Placental epithelial cell (primary cell): ENCODE results near the gene OR4N5. TPM values are rescaled to one million over a fixed set of nuclear protein-coding genes. Genes with fewer than 3 reads are reported as not detected.

Experiments
- small RNA-seq: library from RNA; depleted of rRNA; stranded (forward); fragments of <200 nt; gene quantifications from one replicate; pipeline ENCODE3, GENCODE V24; 2012
- total RNA-seq: library from RNA; depleted of rRNA; stranded (reverse); fragments of >200 nt; gene quantifications from 2 replicates; pipeline ENCODE4 v1.2.3, GENCODE V29; 2012

The OR4N5 gene, protein sequence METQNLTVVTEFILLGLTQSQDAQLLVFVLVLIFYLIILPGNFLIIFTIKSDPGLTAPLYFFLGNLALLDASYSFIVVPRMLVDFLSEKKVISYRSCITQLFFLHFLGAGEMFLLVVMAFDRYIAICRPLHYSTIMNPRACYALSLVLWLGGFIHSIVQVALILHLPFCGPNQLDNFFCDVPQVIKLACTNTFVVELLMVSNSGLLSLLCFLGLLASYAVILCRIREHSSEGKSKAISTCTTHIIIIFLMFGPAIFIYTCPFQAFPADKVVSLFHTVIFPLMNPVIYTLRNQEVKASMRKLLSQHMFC
- total RNA-seq: not detected in 2 replicates

DNA sequence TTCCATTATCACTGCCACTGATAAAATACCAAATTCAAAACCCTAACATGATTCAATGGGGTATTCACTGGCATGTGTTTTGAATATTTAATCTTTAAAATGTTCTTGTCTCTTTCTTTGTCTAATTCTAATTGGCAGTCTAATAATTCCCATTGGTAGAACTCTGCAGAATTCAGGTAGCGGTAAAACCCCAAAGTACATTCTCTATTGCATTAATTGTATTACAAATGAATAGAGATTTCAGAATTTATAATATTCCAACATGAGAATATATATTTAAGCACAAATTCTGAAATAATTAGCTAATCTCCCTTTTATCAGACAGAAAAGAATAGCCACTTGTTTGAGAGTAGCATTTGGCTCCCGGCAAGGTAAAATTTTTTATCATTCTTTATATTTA, at the start of gene OR4N5:
TSS of gene OR4N5 (plus strand) at position 301 of the 400 bp plus-strand sequence. CDS start 4,916 bp downstream, outside the sequence.

DNA sequence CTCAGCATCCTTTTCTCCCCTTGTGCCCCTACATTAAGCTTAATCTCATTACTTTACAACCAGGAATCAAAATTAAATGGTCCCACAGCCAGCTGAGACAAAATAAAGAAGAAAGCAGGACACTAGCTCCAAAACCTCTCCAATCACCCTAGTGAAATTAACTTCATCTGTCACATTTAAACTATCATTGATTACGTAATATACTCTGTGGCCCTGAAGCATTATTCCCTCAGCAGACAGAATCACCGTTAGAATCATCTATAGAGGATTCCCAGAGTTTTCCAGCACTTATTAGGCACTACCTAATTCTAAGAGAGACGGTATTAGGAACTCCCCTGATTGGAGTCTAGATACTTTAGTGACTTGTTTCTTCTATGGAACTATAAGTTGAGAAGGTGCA, 28.2 kb upstream of the OR4N5 start, which contains the start of gene OR4K17:
TSS of gene OR4K17 (plus strand) at position 302 of the 400 bp plus-strand sequence. CDS start 6,761 bp downstream, outside the sequence.

DNA sequence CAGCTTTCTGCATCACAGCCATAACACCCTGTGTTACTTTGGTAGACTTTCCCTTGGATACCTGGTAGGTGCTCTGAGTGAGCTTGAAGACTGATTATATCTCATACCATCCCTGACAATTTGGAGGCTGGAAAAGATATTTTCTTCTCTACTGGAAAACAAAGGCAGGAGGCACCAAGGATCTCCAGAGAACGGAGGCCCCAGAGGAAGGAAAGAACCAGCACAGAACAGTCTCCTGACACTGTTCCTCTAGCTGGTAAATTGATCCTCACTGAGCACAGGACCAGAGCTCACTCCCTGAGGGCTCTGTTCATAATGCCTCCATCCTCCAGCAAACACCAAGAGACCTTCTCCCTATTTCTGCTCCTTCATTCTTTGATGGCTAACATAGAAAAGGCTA, 52.0 kb downstream of the OR4N5 start, which contains the start of gene OR11G2:
TSS of gene OR11G2 (plus strand) at position 301 of the 400 bp plus-strand sequence. CDS start 6,542 bp downstream, outside the sequence.

Small RNA genes lying within 50 kb of the gene (small RNA-seq; reads per million reads assigned to genes)
- gene GTF2IP22: not detected
- gene RNA5SP380: not detected

Other genes with a start within 250 kb of the OR4N5 start
- gene OR4K5, start 218.2 kb upstream of the OR4N5 start, total RNA-seq: not detected in 2 replicates
- gene OR4K1, start 207.9 kb upstream of the OR4N5 start, total RNA-seq: not detected in 2 replicates
- not detected in 2 replicates for gene OR4K15, start 163.2 kb upstream of the OR4N5 start, total RNA-seq
- gene OR4Q2, start 136.7 kb upstream of the OR4N5 start, total RNA-seq: not detected in 2 replicates
- gene OR4K14, start 119.5 kb upstream of the OR4N5 start, total RNA-seq: not detected in 2 replicates
- not detected in 2 replicates for gene OR4K13, start 102.8 kb upstream of the OR4N5 start, total RNA-seq
- not detected in 2 replicates for gene OR4L1, start 78.8 kb upstream of the OR4N5 start, total RNA-seq
- not detected in 2 replicates for gene OR4K17, start 28.1 kb upstream of the OR4N5 start, total RNA-seq
- gene OR11G2, start 52.1 kb downstream of the OR4N5 start, total RNA-seq: not detected in 2 replicates
- not detected in 2 replicates for gene OR11H6, start 84.9 kb downstream of the OR4N5 start, total RNA-seq
- gene OR11H7, start 90.2 kb downstream of the OR4N5 start, total RNA-seq: not detected in 2 replicates
- not detected in 2 replicates for gene OR11H4, start 100.5 kb downstream of the OR4N5 start, total RNA-seq
- 14.9 and 16.7 TPM in 2 replicates for gene TTC5, start 167.1 kb downstream of the OR4N5 start, total RNA-seq
- 43.7 and 55.4 TPM in 2 replicates for gene CCNB1IP1, start 194.5 kb downstream of the OR4N5 start, total RNA-seq
- 5.3 and 13.0 TPM in 2 replicates for gene PARP2, start 204.8 kb downstream of the OR4N5 start, total RNA-seq